Liver (tissue), 9 donors: ENCODE data around the gene ELL3. TPM values are rescaled to one million over a fixed set of nuclear protein-coding genes. Genes with fewer than 3 reads are reported as not detected.

Experiments used
- DNase-seq: peaks from one replicate; pipeline ENCODE4 v3.0.0-alpha.2; 2017; ENCODE audit warnings: low spot score
- H3K27ac ChIP-seq, 2 donors: one replicate each; pipeline ENCODE4 v1.7.0; 2013; ENCODE audit warnings: inconsistent platforms in 2 of 2, low read length in 2 of 2, control low read depth in 1 of 2, low read depth in 1 of 2, mild to moderate bottlenecking in 1 of 2
- H3K27me3 ChIP-seq, 4 donors: one replicate each; pipeline versions ENCODE4 v1.6.1 to v1.7.0; 2013; ENCODE audit warnings: low read length in 3 of 4, inconsistent platforms in 1 of 4, mild to moderate bottlenecking in 1 of 4, moderate library complexity in 1 of 4; ENCODE audit not compliant: control insufficient read depth in 4 of 4, insufficient read depth in 4 of 4
- H3K36me3 ChIP-seq, 4 donors: one replicate each; pipeline versions ENCODE4 v1.6.1 to v1.7.0; 2013; ENCODE audit warnings: low read length in 3 of 4, mild to moderate bottlenecking in 3 of 4, low read depth in 1 of 4, moderate library complexity in 1 of 4; ENCODE audit not compliant: control insufficient read depth in 4 of 4, insufficient read depth in 3 of 4
- H3K4me1 ChIP-seq, 4 donors: one replicate each; pipeline versions ENCODE4 v1.6.1 to v1.7.0; 2013; ENCODE audit warnings: low read length in 3 of 4, mild to moderate bottlenecking in 3 of 4, moderate library complexity in 1 of 4; ENCODE audit not compliant: control insufficient read depth in 4 of 4, insufficient read depth in 4 of 4
- H3K4me3 ChIP-seq, 3 donors: one replicate each; pipeline versions ENCODE4 v1.6.1 to v1.7.0; 2013; ENCODE audit warnings: low read length in 3 of 3, control low read depth in 1 of 3, low read depth in 1 of 3, mild to moderate bottlenecking in 1 of 3
- H3K9ac ChIP-seq, 2 donors: one replicate each; pipeline ENCODE4 v1.7.0; 2013; ENCODE audit warnings: low read length in 2 of 2, mild to moderate bottlenecking in 2 of 2, moderate library complexity in 2 of 2, control low read depth in 1 of 2, low read depth in 1 of 2
- H3K9me3 ChIP-seq, 4 donors: one replicate each; pipeline versions ENCODE4 v1.6.1 to v1.7.0; 2013; ENCODE audit warnings: low read length in 3 of 4; ENCODE audit not compliant: control insufficient read depth in 4 of 4
- FOXA1 ChIP-seq: IDR thresholded peaks from 2 replicates; pipeline ENCODE4 v1.6.1; 2016; ENCODE audit warnings: antibody characterized with exemption
- FOXA2 ChIP-seq: IDR thresholded peaks from 2 replicates; pipeline ENCODE4 v1.6.1; 2016; ENCODE audit warnings: antibody characterized with exemption
- GABPA ChIP-seq, 2 donors: IDR thresholded peaks in 1 of 2; conservative IDR thresholded peaks in 1 of 2; 2 replicates each; pipeline ENCODE4 v1.6.1; 2016; ENCODE audit warnings: antibody characterized with exemption in 2 of 2, mild to moderate bottlenecking in 1 of 2, moderate library complexity in 1 of 2
- HNF4A ChIP-seq, 2 donors: conservative IDR thresholded peaks; 2 replicates each; pipeline ENCODE4 v1.6.1; 2016; ENCODE audit warnings: antibody characterized with exemption in 2 of 2, mild to moderate bottlenecking in 2 of 2
- HNF4G ChIP-seq: IDR thresholded peaks from 2 replicates; pipeline ENCODE4 v1.6.1; 2016; ENCODE audit warnings: antibody characterized with exemption
- JUND ChIP-seq, 2 donors: IDR thresholded peaks; 2 replicates each; pipeline ENCODE4 v1.6.1; 2016; ENCODE audit warnings: antibody characterized with exemption in 2 of 2
- SP1 ChIP-seq: IDR thresholded peaks from 2 replicates; pipeline ENCODE4 v1.6.1; 2018; ENCODE audit warnings: antibody characterized with exemption, mild to moderate bottlenecking
- YY1 ChIP-seq: IDR thresholded peaks from 2 replicates; pipeline ENCODE4 v1.6.1; 2016; ENCODE audit warnings: antibody characterized with exemption, mild to moderate bottlenecking
- WGBS: extraction: QIAGEN DNeasy Blood & Tissue Kit; methylation state at CpG from one replicate; pipeline ENCODE4 v1.1.7; 2013; 5-methylcytosine and 5-hydroxymethylcytosine counted together
- polyA plus RNA-seq, 2 donors: library from polyadenylated mRNA; stranded (reverse) in 1 of 2; unstranded in 1 of 2; fragments of 200-250 nt in 1 of 2; fragments of >200 nt in 1 of 2; fragmentation: Nextera tagmentation in 1 of 2; extraction: Ambion mirVana in 1 of 2; gene quantifications; one replicate each; pipeline versions ENCODE4 v1.2.1 to v1.2.3, GENCODE V29; 2013 to 2015
- total RNA-seq, 2 donors: library from RNA; depleted of rRNA; stranded (reverse); fragments of >200 nt; gene quantifications; one replicate each; pipeline ENCODE4 v1.2.3, GENCODE V29; 2014
- TF ChIP-seq, protein P1 (sequence below): IDR thresholded peaks from 2 replicates; pipeline ENCODE4 v1.6.1; 2016; ENCODE audit warnings: antibody characterized with exemption, mild to moderate bottlenecking
- TF ChIP-seq, protein P2 (sequence below): IDR thresholded peaks from 2 replicates; pipeline ENCODE4 v1.6.1; 2016; ENCODE audit warnings: antibody characterized with exemption
- TF ChIP-seq, protein P3 (sequence below): IDR thresholded peaks from 2 replicates; pipeline ENCODE4 v1.6.1; 2016; ENCODE audit warnings: antibody characterized with exemption
- donor health status: healthy.
- donor health status: healthy.
- donor health status: healthy.
- donor health status: healthy.
- donor health status: healthy.

The ELL3 gene
- total and polyA plus RNA-seq, 4 donors = 0.74 to 1.4 (median 0.90) TPM

DNA sequence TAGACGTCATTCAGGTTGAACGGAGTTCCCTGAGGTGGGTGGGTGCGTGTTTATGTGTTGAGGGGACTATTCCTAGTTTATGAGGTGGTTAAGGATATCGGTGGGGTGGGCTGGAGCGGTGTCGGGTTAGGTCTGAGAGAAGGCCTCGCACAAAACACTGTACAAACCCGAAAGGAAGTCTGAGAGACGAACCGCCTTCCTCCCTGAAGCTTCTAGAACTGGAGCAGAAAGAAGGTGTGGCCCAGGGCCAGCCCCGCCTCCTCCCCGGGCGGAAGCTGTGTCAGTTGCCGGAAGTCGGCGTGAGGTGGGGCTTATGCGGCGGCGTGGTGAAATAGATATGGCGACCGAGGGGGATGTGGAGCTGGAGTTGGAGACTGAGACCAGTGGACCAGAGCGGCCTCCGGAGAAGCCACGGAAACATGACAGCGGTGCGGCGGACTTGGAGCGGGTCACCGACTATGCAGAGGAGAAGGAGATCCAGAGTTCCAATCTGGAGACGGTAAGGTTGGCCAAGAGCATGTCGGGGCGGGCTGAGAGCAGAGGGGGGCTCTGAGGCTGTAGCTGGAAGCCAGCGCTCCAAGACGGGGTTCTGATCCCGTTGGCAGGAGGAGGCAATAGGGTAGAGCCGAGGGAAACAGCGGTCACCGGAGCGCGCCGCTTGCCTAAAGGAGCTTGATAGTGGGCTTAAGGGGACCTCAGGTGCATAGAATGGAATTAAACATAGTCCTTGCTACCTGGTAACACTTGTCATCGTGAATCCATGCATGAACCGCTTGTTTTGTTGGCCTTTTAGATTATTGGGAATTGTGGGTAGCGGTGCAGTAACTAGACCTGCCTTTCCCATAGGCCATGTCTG lies 23.7 kb upstream of the ELL3 start, which contains the start of gene HYPK:
Gene HYPK, plus strand, starts transcription at position 314 of the 856 bp plus-strand sequence. Its CDS starts 24 bp downstream, at position 338.
- Histone ChIP-seq H3K9ac (peak within 1 kb of the TSS; percentile 69 to 96), H3K4me3 (peak within 1 kb of the TSS; percentile 81 to 98 (median 95)), H3K4me1 (peaks cover 0 to 8% (median 6%) of the 10 kb centered on the region in 4 donors), H3K27ac (peak within 1 kb of the TSS; percentile 95 to 98), H3K27me3 (no peaks in the 10 kb centered on the region), H3K9me3 (no peaks in the 10 kb centered on the region), H3K36me3 (peaks cover 3 to 32% (median 20%) of the 10 kb centered on the region in 4 donors)
- 8% methylated on average over 44 of the region's 44 CpGs for WGBS
- TF ChIP-seq YY1 (peak; percentile 96), FOXA1 (no peak), JUND (IDR thresholded peaks at IDR 0.05) (no peak), SP1 (peak; percentile 47), HNF4A (conservative IDR thresholded peaks at IDR 0.05) (no peak), GABPA (IDR thresholded peaks at IDR 0.05 in 1 of 2, conservative IDR thresholded peaks at IDR 0.05 in 1 of 2) (peak; percentile 88 to 97)
- TF ChIP-seq, protein P1, sequence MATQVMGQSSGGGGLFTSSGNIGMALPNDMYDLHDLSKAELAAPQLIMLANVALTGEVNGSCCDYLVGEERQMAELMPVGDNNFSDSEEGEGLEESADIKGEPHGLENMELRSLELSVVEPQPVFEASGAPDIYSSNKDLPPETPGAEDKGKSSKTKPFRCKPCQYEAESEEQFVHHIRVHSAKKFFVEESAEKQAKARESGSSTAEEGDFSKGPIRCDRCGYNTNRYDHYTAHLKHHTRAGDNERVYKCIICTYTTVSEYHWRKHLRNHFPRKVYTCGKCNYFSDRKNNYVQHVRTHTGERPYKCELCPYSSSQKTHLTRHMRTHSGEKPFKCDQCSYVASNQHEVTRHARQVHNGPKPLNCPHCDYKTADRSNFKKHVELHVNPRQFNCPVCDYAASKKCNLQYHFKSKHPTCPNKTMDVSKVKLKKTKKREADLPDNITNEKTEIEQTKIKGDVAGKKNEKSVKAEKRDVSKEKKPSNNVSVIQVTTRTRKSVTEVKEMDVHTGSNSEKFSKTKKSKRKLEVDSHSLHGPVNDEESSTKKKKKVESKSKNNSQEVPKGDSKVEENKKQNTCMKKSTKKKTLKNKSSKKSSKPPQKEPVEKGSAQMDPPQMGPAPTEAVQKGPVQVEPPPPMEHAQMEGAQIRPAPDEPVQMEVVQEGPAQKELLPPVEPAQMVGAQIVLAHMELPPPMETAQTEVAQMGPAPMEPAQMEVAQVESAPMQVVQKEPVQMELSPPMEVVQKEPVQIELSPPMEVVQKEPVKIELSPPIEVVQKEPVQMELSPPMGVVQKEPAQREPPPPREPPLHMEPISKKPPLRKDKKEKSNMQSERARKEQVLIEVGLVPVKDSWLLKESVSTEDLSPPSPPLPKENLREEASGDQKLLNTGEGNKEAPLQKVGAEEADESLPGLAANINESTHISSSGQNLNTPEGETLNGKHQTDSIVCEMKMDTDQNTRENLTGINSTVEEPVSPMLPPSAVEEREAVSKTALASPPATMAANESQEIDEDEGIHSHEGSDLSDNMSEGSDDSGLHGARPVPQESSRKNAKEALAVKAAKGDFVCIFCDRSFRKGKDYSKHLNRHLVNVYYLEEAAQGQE = peak; percentile 69
- TF ChIP-seq, protein P2, sequence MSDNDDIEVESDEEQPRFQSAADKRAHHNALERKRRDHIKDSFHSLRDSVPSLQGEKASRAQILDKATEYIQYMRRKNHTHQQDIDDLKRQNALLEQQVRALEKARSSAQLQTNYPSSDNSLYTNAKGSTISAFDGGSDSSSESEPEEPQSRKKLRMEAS = peak; percentile 61
- DNase-seq = peak; percentile 93

DNA sequence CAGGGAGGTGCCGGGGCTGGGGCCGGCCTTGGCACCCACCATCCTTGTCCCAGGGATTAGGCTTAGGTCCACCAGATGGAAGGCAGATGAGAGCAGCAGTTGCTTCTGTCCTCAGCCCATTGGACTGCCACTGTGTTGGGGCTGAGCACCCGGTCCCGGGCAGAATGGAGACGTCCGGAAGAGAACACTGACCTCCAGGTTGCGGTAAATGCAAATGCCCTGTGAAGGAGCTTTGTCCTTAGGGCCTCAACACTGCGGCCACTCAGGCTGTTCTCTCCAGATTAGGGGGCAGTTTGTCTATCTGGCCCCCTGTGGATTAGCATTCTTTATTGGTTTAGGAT lies 23.1 kb upstream of the ELL3 start, which contains the start of gene SERINC4:
Gene SERINC4, minus strand, starts transcription at position 276 of the 341 bp plus-strand sequence. Its CDS starts 234 bp downstream, at position 42.
- H3K36me3 ChIP-seq = peaks cover 3 to 31% (median 19%) of the 10 kb centered on the region in 4 donors

More for the DNA sequence above, 23.1 kb upstream of the ELL3 start, which contains the start of gene SERINC4:
- peak within 1 kb of the TSS; percentile 69 to 96 for H3K9ac ChIP-seq
- H3K4me1 ChIP-seq = peaks cover 1 to 8% (median 6%) of the 10 kb centered on the region in 4 donors
- TF ChIP-seq, protein P3, sequence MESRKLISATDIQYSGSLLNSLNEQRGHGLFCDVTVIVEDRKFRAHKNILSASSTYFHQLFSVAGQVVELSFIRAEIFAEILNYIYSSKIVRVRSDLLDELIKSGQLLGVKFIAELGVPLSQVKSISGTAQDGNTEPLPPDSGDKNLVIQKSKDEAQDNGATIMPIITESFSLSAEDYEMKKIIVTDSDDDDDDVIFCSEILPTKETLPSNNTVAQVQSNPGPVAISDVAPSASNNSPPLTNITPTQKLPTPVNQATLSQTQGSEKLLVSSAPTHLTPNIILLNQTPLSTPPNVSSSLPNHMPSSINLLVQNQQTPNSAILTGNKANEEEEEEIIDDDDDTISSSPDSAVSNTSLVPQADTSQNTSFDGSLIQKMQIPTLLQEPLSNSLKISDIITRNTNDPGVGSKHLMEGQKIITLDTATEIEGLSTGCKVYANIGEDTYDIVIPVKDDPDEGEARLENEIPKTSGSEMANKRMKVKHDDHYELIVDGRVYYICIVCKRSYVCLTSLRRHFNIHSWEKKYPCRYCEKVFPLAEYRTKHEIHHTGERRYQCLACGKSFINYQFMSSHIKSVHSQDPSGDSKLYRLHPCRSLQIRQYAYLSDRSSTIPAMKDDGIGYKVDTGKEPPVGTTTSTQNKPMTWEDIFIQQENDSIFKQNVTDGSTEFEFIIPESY = no peak
- TF ChIP-seq FOXA2 (no peak), HNF4G (no peak)
- TF ChIP-seq, protein P2 = no peak
- WGBS = 94% methylated on average over 8 of the region's 8 CpGs
- no peaks in the 10 kb centered on the region for H3K9me3 ChIP-seq
- H3K27ac ChIP-seq = peak within 1 kb of the TSS; percentile 95 to 98
- no peaks in the 10 kb centered on the region for H3K27me3 ChIP-seq
- no peak for DNase-seq
- peak within 1 kb of the TSS; percentile 81 to 98 (median 95) for H3K4me3 ChIP-seq
